GM18873 (cell line): ENCODE measurements around the gene GRAMD1B.

Experiments
- ATAC-seq: cut with Tn5 transposase; IDR thresholded peaks from one replicate; pipeline ENCODE4 v1.9.1; 2021; ENCODE audit warnings: mild to moderate bottlenecking, moderate library complexity, moderate number of reproducible peaks; ENCODE audit not compliant: unreplicated experiment, low FRiP score

GRAMD1B gene

DNA sequence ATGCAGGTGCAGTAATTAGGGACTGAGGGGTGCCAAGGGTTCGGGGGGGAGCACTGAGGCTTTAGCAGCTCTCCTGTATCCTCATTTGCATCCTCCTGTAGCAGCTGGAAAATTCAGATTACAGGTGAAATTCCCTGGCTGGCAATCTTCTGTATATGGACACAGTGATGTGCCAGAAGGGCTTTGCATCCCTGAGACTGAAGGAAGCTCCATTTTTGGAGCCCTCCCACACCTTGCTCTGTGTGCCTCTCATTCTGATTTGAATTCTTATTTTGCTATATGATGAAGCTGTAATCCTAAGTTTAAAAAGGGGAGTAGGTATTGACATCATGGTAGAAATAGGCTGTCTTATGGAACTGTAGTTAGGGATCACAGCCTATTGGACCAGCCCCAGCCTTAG lies 177.7 kb downstream of the GRAMD1B start:
- no peak for ATAC-seq

DNA sequence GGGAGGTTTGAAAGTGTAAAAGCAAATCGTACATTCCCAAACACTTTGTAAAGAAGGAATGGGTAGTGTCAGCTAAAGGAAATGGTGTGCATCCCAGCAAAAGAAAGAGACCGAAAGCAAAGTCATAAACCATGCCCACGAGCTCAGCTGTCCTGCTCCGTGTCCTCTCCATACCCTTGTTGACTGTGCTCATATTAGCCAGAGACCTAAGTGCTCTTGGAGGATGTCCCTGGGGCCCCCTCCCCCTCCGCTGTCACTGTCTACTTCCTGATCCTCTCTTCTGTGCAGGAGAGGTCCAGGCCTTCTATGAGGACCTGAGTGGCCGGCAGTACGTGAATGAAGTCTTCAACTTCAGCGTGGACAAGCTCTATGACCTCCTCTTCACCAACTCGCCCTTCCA lies 178.3 kb downstream of the GRAMD1B start:
- ATAC-seq, result no peak

DNA sequence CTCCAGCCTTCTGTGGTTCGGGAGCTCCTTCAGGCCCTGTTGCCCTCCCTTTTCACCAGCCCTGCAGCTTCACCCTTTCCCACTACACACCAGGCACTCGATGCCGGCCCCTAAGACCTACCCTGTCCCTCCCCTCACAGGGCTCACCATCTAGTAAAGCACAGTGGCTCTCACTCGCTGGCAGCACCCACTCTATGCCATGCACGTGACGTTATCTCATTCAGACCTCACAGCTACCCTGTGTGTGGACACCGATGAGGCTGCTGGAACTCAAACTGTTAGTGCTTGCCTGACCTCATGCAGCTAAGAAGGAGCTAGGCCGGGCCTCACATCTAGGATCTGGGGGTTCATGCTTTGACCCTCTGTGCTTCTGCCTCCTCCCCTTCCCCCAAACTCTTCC lies 178.9 kb downstream of the GRAMD1B start:
- ATAC-seq, result no peak

DNA sequence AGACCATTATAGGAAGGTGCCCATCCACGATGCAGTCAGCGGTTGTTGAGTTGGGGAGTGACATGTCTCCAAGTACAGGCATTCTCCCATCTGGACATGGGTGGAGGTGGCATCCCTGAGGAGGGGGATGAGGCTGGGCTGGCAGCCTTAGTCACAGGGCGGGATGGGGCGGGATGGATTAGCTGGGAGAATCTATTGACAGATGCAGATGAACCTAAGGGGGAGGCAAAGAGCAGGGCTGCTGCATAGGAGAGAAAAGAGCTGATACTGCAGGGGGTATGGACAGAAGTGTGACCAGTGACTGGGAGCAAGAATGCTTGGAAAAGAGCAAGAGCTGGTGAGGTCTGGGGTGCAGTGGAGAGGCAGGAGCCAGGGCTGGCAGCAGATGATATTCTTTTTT lies 181.6 kb downstream of the GRAMD1B start:
- ATAC-seq, result no peak

DNA sequence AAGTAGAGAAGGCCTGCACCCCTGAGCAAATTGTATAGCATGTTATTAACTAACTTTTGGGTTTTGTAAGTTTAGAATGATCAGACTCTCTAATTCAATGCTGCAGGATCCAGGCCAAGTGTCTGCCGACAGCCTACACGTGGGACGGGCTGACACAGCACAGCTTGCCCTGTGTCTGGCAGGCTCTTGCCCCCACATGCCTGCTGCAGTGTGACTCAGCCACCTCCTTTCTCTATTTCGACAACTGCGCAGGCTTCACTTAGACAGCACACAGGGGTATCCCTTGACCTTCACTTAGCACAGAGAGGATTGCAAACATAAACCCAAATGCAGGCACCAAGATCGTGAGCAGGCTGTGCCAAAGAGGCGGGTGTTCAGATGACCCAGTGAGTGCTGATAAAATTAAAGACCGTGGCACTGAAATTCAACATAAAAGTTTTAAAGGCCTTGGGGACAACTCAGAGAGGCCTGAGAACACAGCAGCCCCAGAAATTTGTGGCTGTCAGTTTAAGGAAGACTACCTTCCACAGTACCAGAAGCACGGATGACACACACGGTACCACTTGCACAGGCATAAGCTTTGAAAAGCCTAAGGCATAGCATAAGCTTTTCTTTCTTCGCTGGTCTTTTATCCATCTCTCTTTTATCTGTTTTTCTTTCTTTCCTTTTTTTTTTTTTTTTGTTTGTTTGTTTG lies 186.6 kb downstream of the GRAMD1B start:
- ATAC-seq, result no peak

DNA sequence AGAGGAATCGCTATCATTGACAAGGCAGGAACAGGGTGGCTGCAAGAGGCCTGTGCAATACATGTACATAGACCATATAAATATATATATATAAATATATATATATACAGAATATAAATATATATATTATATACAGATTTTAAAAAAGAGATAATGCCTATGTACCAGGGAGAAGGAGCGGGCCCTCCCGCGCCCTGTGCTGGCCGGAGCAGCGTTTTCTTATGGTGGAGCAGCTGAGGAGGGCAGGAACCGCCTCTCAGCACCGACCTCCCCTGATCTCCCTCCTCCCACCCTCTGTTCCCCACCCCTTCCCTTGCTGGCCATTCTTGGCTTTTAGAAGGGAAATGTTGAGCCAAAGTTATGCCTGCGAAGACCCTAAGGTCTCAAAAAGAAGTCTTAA lies 192.5 kb downstream of the GRAMD1B start:
- ATAC-seq, result no peak

DNA sequence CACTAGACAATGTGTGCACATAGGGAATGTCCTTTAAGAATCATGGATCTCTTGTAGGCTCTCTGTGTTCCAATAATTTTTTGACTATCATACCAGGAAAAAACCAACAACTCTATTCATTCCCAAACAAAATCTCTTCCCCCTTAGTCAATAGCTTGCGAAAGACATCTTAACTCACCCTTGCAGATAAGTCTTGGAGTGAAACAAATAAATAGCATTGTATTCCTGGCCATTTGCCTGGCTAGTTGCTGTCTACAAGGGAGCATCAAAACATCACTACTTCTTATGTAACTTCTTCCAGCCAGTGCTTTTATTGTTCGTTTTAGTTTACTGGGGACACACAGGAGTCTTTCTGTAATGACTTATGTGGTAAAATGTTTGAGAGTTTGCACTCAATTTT lies 194.9 kb downstream of the GRAMD1B start:
- ATAC-seq, result no peak

DNA sequence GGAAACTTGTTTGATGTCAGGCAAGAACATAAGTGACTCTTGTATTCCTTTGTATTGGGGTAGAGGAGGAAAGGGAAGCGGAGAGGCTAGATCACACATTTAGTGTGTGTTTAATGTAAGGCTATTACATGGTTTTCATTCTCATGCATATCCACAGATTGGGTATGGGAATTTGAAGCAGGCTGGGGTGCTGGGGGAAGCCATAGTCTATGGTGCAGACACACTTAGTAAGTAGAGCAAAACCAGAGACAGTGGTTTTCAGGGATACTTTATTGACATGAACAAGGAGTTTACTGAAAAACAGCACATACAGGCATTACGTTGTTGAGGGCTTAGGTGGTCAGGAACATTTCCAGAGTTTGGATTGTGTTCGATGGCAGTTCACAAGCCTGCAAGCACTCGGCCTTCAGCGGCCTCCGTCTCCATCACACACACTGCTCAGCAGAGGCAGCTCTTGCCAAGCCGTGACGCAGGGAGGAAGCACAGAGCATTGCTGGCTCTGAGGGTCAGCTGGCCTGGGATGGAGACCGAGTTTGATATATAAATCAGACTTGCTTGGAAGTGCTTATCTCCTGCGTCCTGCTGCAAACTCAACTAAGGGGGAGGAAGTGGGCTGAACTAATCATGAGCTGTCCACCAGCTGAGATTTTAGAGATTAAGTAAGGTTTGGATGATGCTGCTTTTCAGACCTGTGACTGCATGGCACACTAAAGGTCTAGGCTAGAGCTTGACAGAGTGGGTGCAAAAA lies 199.0 kb downstream of the GRAMD1B start:
- no peak for ATAC-seq

DNA sequence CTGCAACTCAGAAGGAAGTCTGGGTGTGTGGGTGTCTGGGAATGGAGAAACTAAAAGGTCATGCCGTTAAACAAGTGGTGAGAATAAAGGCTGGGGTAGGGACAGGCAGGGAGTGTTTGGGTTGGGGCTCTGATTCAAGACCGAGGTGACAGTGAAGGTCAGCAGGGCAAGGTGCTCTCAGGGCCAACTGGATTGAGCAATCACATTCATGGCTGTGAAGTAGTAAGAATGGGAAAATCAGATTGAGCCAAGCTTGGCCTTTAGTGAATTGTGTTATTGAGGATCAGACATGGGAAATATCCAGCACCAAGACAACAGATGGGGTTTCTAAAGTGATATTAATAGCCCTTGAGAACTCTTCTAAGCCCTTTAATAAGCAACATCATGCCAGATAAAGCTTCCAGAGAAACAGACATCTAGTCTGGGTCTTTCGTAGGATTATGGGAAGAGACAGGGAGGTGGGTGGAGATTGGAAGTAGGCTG lies 200.1 kb downstream of the GRAMD1B start:
- ATAC-seq, result no peak

DNA sequence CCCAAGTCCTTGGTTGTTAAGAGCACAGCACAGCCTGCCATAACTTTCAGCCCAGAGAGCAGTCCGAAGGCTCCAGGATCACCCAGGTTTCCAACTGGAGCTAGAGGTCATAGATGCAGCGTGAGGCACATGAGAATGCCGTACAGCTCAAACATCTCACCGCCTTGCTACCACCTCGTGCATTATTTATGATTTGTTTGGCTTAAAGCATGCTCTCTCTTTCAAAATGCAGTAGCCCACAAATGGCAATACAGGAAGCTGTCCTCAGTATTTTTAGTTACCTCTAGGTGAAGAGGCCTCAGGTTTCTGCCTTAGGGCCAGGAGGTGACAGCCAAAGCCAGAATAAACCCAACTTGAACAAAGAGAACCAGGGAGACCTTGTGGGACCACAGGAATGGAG lies 210.0 kb downstream of the GRAMD1B start:
- ATAC-seq, result no peak

DNA sequence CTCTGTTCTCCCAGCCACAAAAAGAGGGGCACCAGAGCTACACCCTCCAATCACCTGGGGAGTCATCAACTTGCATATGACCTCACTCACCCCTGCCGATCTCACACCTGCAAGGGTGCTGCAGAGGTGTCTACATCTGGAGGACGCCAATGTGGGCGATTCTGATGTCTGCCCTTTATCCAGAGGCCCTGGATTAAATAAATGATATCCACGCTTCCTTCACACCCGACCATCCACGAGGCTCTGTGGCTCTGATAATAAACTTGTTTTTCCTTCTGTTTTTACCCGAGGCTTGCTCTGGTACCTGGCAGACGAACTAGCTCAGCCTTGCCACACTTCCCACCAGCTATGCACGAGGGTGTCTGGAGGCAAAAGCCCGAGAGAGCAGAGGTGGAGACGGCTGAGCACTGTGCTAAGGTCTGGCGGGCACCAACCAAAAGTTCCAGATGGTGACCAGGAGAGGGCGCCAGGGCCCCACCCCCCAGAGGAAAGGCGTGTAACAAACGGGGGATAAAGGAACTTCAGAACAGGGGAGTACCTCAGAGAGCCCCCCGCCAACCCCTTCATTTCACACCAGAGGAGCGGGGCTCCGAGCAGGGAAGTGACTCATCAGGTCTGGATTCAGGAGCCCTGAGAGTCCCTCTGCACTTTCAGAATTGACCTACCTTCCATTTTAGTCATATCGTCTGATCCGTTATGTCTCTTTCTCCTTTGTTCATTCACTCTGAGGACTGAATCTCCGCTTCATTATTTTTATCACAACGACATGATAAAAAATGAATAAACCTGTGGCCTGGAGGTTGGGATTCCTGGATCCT lies 210.8 kb downstream of the GRAMD1B start:
- ATAC-seq, result no peak

DNA sequence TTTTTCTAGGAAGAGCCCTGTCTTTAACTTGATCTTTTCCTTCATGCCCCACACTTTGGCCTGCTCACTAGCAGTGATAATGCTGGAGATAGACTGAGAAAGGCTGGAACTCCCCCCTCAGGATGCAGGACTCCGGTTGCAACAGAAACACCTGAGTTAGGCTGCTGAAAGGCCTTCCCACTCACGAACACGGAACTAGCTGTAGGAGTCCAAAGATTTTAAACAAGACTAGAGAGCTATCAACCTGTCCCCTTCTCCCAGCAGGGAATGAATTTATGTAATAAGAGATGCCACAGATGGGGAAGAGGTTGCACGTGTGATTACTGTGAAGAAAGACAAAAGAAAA lies 211.4 kb downstream of the GRAMD1B start:
- no peak for ATAC-seq

DNA sequence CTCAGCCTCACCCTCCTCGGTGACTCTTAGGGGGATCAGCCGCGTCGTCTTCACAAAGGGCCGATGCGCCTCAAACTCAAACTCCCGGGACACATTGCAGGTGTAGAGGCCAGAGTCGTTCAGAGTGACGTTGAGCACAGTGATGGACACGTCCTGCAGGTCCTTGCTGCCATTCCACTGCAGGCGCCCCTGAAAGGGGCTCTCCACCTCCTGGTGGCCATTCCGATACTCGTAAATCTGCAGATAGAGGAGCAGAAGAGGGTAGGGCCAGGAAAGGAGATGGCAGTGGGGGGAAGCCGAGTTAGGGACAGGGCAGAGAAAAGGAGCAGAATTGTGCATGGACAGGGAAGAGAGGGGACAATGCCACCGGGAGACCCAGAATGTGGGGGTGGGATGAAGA lies 212.4 kb downstream of the GRAMD1B start:
- ATAC-seq, result no peak

DNA sequence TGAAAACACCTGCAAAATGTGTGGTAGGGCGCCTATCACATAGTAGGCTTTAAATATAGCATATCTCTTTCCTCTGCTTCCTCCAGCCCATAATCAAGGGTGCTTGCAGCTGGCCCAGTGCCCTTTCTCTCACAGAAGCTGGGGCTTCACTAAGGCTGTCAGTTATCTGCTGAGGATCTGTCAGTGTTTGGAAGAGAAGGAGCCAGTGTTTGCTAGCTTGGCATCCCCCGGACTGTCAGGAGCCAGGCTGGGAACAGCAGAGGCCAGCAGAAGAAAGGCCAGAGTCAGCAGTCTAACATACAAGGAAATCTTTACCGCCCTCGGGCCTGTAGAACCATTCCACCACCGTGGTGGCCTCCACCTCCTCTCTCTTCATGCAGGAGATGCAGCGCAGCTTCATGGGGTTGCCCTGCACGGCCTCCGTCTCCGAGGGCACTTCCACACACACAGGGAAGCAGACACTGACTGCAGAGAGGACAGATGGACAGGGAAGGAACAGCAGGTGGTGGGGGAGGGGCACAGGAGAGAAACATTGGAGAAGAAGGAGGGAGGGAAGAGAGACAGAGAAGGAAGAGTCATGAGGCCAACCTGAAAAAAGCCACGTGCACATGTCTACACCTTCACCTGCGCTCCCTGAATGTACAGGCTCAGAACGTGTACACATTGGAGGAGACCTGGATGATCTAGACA lies 215.4 kb downstream of the GRAMD1B start:
- no peak for ATAC-seq

DNA sequence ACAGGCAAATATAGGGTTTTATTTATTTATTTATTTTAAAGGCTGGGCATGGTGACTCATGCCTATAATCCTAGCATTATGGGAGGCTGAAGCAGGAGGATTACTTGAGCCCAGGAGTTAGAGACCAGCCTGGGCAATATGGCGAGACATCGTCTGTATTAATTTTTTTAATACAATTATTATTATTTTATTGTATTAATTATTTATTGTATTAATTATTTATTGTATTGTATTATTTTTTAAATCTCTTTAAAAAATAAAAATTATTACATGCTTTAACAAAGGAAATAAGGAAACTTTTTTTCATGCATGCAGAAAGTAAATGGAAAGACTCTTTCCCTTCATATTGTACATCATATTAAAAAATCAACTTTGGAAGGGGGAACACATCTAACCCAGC lies 220.8 kb downstream of the GRAMD1B start:
- no peak for ATAC-seq

DNA sequence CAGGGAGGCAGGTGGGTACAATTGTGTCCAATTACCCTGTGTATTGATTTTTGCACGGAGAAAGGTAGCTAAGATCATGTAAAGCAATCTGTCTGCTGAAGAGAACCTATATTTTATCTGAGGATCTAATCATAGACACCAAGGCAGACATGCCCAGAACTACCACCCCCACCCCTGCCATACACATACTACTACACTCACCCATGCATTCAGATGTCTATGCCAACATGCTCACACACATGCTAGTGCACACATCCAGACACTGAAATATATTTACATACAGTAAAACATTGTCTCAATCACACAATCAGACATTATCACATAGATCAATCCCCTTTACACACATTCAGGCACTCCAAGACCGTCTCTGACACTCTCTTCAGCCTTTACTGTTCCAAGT lies 222.5 kb downstream of the GRAMD1B start:
- ATAC-seq, result no peak

DNA sequence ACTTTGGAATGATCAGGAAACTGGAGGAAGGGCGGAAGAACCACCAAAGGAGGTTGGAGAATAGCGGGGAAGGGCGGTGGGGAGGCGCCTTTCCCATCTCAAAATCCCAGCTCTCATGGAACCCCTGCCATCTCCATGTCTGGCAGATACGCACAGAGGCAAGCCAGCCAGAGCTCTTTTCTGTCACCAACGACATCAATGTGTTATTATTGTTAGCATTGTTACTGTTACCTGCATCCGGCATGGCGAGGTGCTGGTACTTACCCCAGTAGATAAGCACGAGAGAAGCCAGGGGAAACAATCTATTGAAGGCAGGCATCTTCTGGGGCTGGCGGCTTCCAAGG lies 223.4 kb downstream of the GRAMD1B start:
- ATAC-seq, result no peak

DNA sequence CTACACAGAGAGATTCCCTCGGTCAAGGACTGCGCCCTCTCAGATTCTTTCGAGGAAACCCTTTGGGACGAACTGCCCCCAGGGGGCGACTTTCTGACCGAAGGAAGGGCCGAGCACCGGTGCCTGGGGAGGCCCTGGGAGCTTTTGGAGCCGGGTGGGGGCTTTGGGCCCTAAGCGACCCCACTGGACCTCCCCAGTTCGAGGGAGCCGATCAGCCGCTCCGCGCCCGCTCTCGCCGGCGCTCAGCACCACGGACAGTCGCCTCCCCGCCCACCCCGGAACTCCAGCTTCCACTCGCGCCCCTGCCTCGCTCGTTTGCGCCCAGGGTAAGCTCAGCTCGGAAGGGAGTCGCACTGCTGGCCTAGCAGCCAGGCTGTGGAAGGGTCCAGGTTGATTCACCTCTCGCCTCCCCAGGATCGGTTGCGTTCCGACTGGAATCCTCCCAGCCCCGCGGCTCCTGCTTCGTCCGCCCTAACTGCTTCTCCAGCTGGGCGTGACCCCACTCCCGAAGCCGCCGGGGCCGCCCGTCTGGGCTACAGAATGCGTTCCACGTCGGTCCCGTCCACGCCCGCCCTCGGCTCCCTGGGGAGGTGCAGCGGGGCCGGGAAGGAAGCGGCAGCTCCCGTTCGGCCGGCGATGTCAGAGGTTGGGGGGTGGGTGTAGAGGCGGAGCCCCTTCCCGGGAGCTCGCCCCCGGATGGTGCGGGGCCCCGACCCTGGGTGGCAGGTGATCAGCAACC lies 223.9 kb downstream of the GRAMD1B start:
- no peak for ATAC-seq

DNA sequence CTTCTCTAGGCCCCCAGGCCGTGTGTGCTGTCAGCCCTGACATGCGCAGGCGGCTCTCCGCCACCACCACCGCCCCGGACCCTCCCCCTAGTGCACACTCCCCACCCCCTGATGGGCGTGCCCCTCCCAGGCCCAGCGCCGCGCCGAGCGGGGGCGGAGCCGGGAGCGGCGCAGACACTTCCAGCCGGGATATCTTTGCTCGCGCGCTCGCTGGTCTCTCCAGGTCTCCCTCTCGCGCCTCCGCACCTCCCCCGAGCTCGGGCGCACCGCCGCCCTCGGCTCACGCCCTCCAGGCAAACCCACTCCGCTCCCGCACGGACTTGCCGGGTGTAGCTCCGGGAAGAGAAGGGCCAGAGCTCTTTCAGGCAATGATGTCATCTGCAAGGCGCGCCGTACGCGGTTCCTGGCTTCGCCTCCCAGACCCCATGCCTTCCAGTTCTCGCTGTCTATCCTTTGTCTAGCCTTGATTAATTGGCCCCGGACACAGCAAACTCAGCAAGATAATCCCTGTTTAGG lies 224.6 kb downstream of the GRAMD1B start, which contains the start of gene SCN3B:
SCN3B (minus strand) TSS at position 59 of the 516 bp plus-strand sequence. CDS start 823 bp downstream, outside the sequence.
- ATAC-seq, result no peak

DNA sequence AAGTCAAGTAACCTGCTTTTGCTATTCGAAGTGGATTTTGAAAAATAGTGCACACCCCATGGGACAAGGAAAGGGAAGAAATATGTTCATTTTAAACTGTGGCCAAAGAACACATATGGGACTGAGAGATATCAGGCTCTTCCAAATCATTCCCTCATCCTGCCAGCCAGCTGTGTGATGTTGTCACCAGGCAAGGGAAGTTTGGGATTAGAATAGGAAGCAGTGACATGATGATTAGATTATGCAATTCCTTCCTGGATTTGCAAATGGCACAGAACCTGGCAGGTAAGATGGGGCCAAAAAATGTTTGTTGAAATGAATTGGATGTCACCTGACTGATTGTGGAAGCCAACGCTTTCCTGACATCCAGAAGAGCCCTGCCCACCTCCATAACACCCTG lies 229.2 kb downstream of the GRAMD1B start:
- ATAC-seq, result no peak
